Loucy (cell line): ENCODE data around the gene CLDN16.

Experiments
- H2AFZ ChIP-seq: fragments of 200-600 bp; sonication (generic); 2 replicates; pipeline ENCODE4 v1.6.0; 2016; ENCODE audit warnings: antibody characterized with exemption, mild to moderate bottlenecking, low read length, moderate library complexity
- H3F3A ChIP-seq: fragments of 200-600 bp; 2 replicates; pipeline ENCODE4 v1.6.0; 2016; ENCODE audit warnings: antibody characterized with exemption, low read depth, mild to moderate bottlenecking
- H3K27me3 ChIP-seq: fragments of 200-600 bp; sonication (generic); 2 replicates; pipeline ENCODE4 v1.6.1; 2014; ENCODE audit warnings: low read length, mild to moderate bottlenecking; ENCODE audit not compliant: insufficient read depth, poor library complexity, severe bottlenecking
- H3K36me3 ChIP-seq: fragments of 200-600 bp; sonication (generic); 2 replicates; pipeline ENCODE4 v1.6.1; 2016; ENCODE audit warnings: low read length; ENCODE audit not compliant: insufficient read depth
- H3K4me1 ChIP-seq: fragments of 200-600 bp; sonication (generic); 2 replicates; pipeline ENCODE4 v1.5.1; 2014; ENCODE audit warnings: low read length, mild to moderate bottlenecking; ENCODE audit not compliant: insufficient read depth, poor library complexity, severe bottlenecking
- H3K4me2 ChIP-seq: fragments of 200-600 bp; sonication (generic); 2 replicates; pipeline ENCODE4 v1.6.0; 2014; ENCODE audit warnings: antibody characterized with exemption, low read length, low read depth, mild to moderate bottlenecking; ENCODE audit not compliant: poor library complexity, severe bottlenecking
- H3K4me3 ChIP-seq: fragments of 200-600 bp; sonication (generic); 2 replicates; pipeline ENCODE4 v1.5.1; 2014; ENCODE audit warnings: low read length, mild to moderate bottlenecking, mixed read lengths; ENCODE audit not compliant: poor library complexity, severe bottlenecking
- H3K79me2 ChIP-seq: fragments of 200-600 bp; sonication (generic); 2 replicates; pipeline ENCODE4 v1.6.1; 2014; ENCODE audit warnings: low read length; ENCODE audit not compliant: insufficient read depth
- H3K9ac ChIP-seq: fragments of 200-600 bp; sonication (generic); 2 replicates; pipeline ENCODE4 v1.6.0; 2014; ENCODE audit warnings: mild to moderate bottlenecking, low read depth, low read length, moderate library complexity; ENCODE audit not compliant: poor library complexity, severe bottlenecking
- H3K9me2 ChIP-seq: fragments of 200-600 bp; sonication (generic); replicated peaks from 2 replicates; pipeline ENCODE4 v1.6.1; 2016; ENCODE audit warnings: low read depth, low read length, mixed read lengths
- H3K9me3 ChIP-seq: fragments of 200-600 bp; sonication (generic); 2 replicates; pipeline ENCODE4 v1.6.1; 2014; ENCODE audit warnings: mild to moderate bottlenecking, antibody characterized with exemption, low read length, low read depth; ENCODE audit not compliant: insufficient read depth
- H4K20me1 ChIP-seq: fragments of 200-600 bp; sonication (generic); 2 replicates; pipeline ENCODE4 v1.6.0; 2014; ENCODE audit warnings: antibody characterized with exemption, low read length, mild to moderate bottlenecking; ENCODE audit not compliant: insufficient read depth, poor library complexity, severe bottlenecking
- EZH2phosphoT487 ChIP-seq: fragments of 200-600 bp; IDR thresholded peaks from 2 replicates; pipeline ENCODE4 v1.6.1; 2018; ENCODE audit warnings: antibody characterized with exemption, mild to moderate bottlenecking, moderate library complexity, borderline replicate concordance
- TF ChIP-seq, protein P1 (sequence below): fragments of 200-600 bp; sonication (generic); conservative IDR thresholded peaks from 2 replicates; pipeline ENCODE4 v1.5.1; 2014; ENCODE audit warnings: mild to moderate bottlenecking, antibody characterized with exemption, low read length

The CLDN16 gene

GRCh38 chr3:190399677-190400076, 11.7 kb downstream of the CLDN16 start:
- Histone ChIP-seq H3K9me3 (no peaks in the 10 kb centered on the region), H2AFZ (no peak overlapping the region), H3K4me1 (no peaks in the 10 kb centered on the region), H3K79me2 (no peaks in the 10 kb centered on the region), H3K9me2 (no peaks in the 10 kb centered on the region), H3K36me3 (no peaks in the 10 kb centered on the region), H3K9ac (no peak overlapping the region), H3K27me3 (no peaks in the 10 kb centered on the region), H3F3A (no peaks in the 10 kb centered on the region), H4K20me1 (no peaks in the 10 kb centered on the region), H3K4me3 (no peak overlapping the region), H3K4me2 (no peak overlapping the region)
- TF ChIP-seq EZH2phosphoT487: no peak
- TF ChIP-seq, protein P1, sequence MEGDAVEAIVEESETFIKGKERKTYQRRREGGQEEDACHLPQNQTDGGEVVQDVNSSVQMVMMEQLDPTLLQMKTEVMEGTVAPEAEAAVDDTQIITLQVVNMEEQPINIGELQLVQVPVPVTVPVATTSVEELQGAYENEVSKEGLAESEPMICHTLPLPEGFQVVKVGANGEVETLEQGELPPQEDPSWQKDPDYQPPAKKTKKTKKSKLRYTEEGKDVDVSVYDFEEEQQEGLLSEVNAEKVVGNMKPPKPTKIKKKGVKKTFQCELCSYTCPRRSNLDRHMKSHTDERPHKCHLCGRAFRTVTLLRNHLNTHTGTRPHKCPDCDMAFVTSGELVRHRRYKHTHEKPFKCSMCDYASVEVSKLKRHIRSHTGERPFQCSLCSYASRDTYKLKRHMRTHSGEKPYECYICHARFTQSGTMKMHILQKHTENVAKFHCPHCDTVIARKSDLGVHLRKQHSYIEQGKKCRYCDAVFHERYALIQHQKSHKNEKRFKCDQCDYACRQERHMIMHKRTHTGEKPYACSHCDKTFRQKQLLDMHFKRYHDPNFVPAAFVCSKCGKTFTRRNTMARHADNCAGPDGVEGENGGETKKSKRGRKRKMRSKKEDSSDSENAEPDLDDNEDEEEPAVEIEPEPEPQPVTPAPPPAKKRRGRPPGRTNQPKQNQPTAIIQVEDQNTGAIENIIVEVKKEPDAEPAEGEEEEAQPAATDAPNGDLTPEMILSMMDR: no peak

DNA sequence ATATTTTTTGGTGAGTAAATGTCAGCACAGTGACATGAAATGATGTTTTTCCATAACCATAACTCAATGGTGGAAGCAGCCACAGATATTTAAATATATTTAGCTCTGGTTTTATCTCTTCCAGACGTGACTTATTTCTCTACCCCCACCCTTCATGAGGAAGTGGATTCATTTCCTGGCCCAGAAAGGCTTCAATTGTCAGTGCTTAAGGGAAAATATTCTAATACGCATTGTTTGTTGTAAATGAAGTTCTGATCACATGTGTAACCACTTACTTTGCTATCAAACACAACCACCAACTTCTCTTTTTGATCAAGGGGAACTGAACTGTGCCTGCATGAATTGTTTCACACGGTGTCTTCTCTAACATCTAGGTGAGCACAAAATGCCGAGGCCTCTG, 14.0 kb downstream of the CLDN16 start:
- no peaks in the 10 kb centered on the region for H3K9me3 ChIP-seq
- H3F3A ChIP-seq: no peaks in the 10 kb centered on the region
- H3K9ac ChIP-seq: no peak overlapping the region
- H4K20me1 ChIP-seq: no peaks in the 10 kb centered on the region
- no peaks in the 10 kb centered on the region for H3K4me1 ChIP-seq
- H3K4me3 ChIP-seq: no peak overlapping the region
- no peaks in the 10 kb centered on the region for H3K79me2 ChIP-seq
- no peaks in the 10 kb centered on the region for H3K36me3 ChIP-seq
- no peak overlapping the region for H2AFZ ChIP-seq
- H3K4me2 ChIP-seq: no peak overlapping the region
- no peaks in the 10 kb centered on the region for H3K27me3 ChIP-seq
- H3K9me2 ChIP-seq: no peaks in the 10 kb centered on the region
- no peak for TF ChIP-seq EZH2phosphoT487
- TF ChIP-seq, protein P1: no peak

DNA sequence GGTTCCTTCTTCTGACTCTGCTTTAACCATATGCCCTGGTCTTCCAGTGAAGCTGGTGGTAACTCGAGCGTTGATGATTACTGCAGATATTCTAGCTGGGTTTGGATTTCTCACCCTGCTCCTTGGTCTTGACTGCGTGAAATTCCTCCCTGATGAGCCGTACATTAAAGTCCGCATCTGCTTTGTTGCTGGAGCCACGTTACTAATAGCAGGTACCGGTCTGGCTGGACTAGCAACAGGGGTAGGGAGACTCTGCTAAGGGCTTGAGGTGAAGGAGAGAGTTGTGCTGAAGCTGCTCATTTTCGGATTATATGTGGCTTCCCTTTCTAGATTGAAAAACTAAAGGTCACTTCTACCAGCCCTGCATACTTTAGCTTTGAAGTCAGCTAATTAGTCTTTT, 16.8 kb downstream of the CLDN16 start:
- Histone ChIP-seq H2AFZ (no peak overlapping the region), H3K9me3 (no peaks in the 10 kb centered on the region), H3F3A (no peaks in the 10 kb centered on the region), H3K4me3 (no peak overlapping the region), H3K79me2 (no peaks in the 10 kb centered on the region), H3K36me3 (no peaks in the 10 kb centered on the region), H3K27me3 (no peaks in the 10 kb centered on the region), H3K9me2 (no peaks in the 10 kb centered on the region), H3K4me1 (no peaks in the 10 kb centered on the region), H3K4me2 (no peak overlapping the region), H3K9ac (no peak overlapping the region), H4K20me1 (no peaks in the 10 kb centered on the region)
- TF ChIP-seq, protein P1: no peak
- no peak for TF ChIP-seq EZH2phosphoT487
